CD4-positive, alpha-beta T cell treated with Interferon gamma for 1 hour (primary cell): ENCODE measurements around the gene TIMELESS.
"Not testable (repeated sequence)": the region's sequence is repeated elsewhere in the genome, so short reads cannot be mapped to it uniquely, and the experiment has no call there.

Experiments used
- DNase-seq: peaks from one replicate; pipeline ENCODE4 v3.0.0-alpha.2; 2020

Gene TIMELESS

GRCh38 chr12:56468216-56469006, 19.2 kb upstream of the TIMELESS start, which contains the start of gene SPRYD4:
TSS of gene SPRYD4 (plus strand) at chr12:56468578. CDS start at chr12:56468592, 14 bp downstream.
- DNase-seq = peak; percentile 95

GRCh38 chr12:56462565-56462964, 13.3 kb upstream of the TIMELESS start:
- DNase-seq = no peak

DNA sequence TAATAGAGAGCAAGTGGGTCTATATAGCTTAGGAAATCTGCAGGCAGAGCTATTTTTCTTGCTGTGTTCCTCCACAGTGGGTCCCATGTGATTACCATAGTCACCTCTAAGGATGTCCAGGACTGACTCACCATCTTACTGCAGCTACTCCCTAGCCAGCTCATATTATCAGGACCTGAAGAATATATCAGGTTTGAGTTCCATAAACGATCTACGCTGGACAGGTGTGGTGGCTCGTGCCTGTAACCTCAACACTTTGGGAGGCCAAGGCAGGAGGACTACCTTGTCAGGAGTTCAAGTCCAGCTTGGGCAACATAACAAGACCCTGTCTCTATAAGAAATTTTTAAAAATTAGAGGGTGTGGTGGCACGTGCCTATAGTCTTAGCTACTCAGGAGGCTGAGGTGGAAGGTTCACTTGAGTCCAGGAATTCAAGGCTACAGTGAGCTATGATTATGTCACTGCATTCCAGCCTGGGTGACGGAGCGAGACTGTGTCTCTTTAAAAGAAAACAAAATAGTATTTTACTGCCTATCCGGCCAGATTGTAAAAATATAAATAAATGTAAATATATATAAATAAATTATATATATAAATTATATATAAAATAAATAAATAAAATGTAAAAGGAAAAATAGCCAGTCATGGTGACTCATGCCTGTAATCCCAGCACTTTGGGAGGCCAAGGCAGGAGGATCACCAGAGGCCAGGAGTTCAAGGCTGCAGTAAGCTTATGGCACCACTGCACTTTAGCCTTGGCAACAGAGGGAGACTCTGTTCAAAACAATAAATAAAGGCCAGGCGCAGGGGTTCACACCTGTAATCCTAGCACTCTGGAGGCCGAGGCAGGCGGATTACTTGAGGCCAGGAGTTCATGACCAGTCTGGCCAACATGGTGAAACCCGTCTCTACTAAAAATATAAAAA, 12.3 kb upstream of the TIMELESS start:
- no peak for DNase-seq

DNA sequence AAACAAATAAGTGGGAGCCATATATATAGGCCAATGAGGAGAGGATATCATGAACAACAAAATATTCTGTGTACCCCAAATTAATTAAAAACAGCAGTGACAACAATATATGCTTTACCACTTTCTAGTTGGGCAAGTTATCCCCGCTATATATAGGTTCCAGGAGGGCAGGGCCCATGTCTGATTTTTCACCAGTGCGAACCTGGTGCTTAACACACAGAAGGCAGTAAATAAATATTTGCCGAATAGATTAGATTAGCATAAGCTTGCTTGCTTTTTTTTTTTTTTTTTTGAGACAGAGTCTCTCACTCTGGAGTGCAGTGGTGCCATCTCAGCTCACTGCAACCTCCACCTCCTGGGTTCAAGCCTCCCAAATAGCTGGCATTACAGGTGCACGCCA, 8.6 kb upstream of the TIMELESS start:
- no peak for DNase-seq

DNA sequence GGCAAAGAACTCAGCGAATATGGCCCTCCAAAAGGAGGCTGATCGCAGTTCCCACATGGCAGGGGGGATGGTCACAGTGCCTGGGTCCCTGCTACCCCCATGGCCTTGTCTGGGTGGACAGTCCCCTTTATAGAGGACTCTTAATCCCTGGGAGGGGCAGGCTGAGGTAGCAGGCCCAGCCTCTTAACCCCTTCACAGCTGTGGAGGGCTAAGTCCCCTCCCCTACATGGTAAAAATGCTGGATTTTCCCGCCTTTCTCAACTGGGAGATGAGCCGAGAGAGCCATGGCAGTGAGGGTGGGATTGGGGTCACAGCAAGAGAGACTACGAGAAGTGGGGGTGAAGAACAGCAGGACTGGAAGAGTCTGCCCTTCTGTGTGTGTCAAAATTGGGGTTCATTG, 5.3 kb upstream of the TIMELESS start, which contains the start of gene MIP:
MIP (minus strand) TSS at position 101 of the 400 bp plus-strand sequence; CDS start at position 57, 44 bp downstream.
- DNase-seq = no peak

DNA sequence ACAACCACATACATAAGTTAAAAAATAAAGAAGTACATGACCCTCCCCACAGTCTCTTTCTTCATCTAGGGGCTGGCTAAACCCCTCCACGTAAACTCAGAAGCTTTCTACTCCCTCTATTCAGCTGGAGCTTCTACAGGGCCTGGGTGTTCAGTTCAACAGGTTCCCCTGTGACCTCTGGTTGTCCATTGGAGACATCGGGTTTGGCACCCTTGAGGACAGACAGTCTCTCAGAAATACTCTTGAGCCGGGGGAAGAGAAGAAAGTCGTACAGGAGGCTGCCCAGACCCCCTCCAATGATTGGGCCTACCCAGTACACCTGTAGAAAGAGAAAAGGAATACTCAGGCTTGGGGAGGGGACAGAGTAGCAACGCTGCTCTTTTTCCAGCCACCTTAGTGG, 1.9 kb upstream of the TIMELESS start:
- no peak for DNase-seq

DNA sequence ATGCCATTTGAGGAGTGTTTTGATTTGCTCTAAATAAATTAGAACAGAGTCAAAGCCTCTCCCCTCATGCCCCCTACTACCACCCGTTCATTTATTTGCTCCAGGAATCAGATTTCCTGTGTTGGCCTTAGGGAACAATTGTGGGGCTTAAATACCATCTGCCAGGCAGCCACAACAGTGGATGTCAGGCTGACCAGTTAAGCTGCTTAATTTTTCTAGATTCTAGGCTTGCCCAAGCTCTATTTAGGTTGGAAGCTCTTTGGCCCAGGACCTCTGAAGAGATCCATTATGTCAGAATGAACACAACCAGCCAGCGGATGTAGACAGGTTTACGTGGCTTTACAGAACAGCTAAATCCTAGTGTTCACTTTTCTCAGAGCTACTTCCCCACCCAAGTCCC, 1.0 kb upstream of the TIMELESS start:
- no peak for DNase-seq

DNA sequence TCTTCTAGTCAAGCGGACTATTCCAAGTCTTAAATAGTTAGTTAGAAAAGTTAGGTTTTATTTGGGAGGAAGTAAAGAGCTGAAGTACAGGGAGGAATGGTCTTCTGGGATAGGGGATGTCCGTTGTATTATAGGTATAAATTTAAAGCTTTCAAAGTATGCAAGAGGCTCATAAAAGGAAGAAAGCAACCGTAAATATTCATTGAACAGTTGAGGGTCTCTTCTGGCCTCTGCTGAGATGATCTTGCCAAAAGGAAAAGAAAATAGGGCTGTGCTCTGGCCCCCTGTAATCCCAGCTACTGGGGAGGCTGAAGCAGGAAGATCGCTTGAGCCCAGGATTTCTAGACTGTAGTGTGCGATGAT, 377 bp upstream of the TIMELESS start:
- DNase-seq = no peak

GRCh38 chr12:56443208-56443607, 6.0 kb downstream of the TIMELESS start:
- DNase-seq = not testable (repeated sequence)

DNA sequence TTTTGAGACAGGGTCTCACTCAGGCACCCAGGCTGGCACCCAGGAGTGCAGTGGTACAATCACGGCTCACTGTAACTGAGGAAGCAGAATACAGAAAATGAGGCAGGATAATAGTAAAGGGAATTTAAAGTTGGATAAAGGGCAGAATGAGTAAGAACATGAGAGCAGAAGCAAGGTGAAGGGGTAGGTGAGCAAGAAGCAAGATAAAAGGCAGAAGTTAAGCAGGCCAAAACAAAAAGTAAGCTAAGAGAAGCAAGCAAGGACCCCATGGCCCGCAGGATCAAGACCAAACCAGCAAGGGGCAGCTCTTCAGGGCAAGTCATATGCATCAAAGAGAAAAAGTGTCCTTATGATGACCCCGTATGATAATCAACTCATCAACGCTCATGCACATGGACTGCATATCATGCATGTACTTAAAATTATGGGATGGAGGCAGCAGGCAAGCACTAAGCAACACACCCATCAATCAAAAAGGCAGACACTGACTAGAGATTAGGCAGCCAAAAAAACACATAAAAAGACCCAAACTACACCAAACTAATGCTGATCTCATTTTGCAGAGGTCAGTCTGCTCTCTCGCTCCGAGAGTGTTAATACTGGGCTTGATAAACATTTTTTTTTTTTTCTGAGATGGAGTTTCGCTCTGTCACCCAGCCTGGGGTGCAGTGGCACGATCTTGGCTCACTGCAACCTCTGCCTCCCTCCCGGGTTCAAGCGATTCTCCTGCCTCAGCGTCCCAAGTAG, 11.6 kb downstream of the TIMELESS start:
- DNase-seq = no peak

DNA sequence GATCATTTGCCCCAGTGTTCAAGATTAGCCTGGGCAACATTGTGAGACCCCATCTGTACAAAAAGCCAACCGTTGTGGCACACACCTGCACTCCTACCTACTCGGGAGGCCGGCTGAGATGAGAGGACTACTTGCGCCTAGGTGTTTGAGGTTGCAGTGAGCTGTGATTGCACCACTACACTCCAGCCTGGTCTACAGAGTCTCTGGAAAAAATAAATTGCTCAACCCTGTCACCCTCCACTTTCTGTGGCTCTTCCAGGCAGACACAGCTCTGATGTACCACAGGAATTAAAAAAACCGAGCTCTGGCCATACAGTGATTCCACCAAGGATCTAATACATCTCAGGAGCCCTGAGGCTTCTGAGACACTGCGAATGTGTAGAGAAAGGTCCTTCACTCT, 14.4 kb downstream of the TIMELESS start:
- DNase-seq = no peak

DNA sequence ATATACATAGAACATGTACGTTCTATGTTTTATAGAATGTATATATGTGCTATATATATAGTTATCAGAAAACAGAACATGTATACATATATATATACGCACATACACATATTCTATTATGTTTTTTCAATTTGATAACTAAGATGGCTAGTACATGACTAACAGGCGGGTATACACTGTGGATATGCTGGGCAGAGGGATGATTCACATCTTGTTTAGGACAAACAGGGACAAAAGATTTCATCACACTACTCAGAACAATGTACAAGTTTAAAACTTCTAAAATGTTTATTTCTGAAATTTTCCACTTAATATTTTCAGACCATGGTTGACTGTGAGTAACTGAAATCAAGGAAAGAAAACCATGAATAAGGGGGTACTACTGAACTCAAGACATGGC, 17.4 kb downstream of the TIMELESS start:
- DNase-seq = no peak

DNA sequence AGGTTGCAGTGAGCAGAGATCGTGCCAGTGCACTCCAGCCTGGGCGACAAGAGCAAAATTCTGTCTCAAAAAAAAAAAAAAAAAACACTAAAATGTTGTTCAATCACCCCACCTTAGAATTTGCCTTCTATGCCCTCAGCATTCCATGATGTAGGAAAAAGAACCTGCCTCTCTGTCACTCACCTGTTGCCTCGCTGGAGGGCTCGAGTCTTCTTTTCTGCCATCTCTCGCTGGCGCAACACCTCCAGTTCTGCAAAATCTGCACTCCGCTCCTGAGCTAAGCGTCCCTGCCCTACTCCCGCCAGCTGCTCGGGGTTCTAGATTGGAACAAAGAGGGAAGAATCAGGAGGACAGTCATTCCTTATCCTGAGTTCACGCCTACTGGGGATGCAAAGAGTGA, 17.9 kb downstream of the TIMELESS start:
- no peak for DNase-seq

GRCh38 chr12:56425940-56426438, 23.2 kb downstream of the TIMELESS start:
- no peak for DNase-seq

GRCh38 chr12:56425193-56425592, 24.0 kb downstream of the TIMELESS start:
- no peak for DNase-seq

DNA sequence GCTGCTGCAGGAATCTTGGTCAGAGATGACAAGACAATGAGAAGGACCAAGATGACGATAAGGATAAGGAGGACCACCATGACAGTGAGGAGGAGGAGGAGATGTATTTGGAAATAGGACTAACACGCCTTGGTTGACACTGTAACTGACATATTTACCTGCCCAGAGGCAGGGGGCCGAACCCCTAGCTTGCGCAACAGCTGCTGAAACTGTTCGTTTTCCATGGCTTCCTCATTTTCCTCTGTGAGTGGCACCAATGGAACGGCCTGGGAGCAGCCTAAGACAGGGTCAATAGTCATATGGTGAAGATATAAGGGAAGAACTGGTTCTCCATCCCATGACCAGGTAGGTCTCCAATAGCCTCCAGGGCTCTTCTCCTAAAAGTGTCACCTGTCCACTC, 28.8 kb downstream of the TIMELESS start:
- no peak for DNase-seq

- no peak for DNase-seq
These were observed 31.5 kb downstream of the TIMELESS start for GRCh38 chr12:56417739-56418138.

DNA sequence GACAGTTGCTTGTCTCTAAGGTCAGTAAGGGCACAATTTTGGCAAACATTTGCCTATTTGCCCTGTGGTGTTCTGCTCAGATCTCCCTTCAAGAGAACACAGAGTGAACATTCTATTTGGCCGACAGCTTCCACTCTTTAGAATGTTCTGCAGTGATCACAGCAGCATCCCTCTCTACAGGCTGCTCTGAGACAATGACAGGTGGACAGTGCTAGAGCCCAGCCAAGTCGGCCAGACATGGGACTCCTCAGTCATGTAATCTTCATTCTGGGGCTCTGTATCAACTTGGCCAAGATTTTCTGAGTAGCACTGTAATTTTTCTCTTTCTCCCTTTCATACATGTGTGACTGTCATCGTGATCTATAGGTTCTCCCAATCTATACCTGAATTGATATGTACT, 34.8 kb downstream of the TIMELESS start:
- DNase-seq = no peak

DNA sequence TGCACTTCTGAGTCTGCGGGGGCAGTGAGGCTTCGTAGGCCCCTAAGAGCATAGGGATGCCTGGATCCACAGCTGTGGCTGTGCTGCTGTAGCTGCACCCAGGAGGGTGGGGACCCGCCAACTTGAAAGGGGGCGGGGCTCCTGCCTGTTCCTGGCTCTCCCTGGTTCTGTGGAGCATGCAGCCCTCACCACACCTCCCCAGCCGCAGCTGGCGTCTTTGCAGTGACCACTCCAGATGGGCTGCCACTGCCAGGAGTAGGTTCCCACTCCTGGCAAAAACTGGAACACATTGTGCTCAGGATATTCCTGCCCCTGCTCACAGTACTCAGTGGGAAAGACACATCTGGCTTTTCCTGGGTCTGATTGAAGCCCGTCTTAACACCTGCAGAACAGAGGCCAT, 35.8 kb downstream of the TIMELESS start:
- no peak for DNase-seq

- DNase-seq = no peak
These were observed 37.2 kb downstream of the TIMELESS start for GRCh38 chr12:56411781-56412639.

DNA sequence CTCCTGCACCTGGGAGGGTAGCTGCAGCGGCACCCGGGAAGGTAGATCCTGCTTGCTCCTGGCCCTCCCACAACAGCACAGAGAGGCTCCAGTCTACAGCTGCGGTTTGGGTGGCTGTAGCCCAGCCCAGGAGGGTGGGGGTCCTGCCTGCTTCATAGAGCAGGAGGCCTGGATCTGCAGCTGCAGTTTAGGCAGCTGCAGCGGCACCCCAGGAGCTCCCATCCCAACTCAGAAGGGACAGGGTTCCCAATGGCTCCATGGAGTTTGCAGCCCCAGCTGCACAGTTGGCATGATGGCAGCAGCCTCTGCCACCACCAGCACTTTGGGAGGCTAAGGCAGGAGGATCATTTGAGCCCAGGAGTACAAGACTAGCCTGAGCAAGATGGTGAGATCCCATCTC, 38.5 kb downstream of the TIMELESS start:
- DNase-seq = no peak
